Tongue (tissue), 2 donors: ENCODE data around the gene GNAI1. TPM values are rescaled to one million over a fixed set of nuclear protein-coding genes. Genes with fewer than 3 reads are reported as not detected.
"Not testable (repeated sequence)": the region's sequence is repeated elsewhere in the genome, so short reads cannot be mapped to it uniquely, and the experiment has no call there.

Experiments used
- DNase-seq: peaks from one replicate; pipeline ENCODE4 v3.0.0-alpha.2; 2015
- total RNA-seq: library from RNA; depleted of rRNA; stranded (reverse); fragments of >200 nt; gene quantifications from one replicate; pipeline ENCODE4 v1.2.3, GENCODE V29; 2014

The GNAI1 gene
- total RNA-seq, 1 donor from 2014 or later, result 49.6 TPM

DNA sequence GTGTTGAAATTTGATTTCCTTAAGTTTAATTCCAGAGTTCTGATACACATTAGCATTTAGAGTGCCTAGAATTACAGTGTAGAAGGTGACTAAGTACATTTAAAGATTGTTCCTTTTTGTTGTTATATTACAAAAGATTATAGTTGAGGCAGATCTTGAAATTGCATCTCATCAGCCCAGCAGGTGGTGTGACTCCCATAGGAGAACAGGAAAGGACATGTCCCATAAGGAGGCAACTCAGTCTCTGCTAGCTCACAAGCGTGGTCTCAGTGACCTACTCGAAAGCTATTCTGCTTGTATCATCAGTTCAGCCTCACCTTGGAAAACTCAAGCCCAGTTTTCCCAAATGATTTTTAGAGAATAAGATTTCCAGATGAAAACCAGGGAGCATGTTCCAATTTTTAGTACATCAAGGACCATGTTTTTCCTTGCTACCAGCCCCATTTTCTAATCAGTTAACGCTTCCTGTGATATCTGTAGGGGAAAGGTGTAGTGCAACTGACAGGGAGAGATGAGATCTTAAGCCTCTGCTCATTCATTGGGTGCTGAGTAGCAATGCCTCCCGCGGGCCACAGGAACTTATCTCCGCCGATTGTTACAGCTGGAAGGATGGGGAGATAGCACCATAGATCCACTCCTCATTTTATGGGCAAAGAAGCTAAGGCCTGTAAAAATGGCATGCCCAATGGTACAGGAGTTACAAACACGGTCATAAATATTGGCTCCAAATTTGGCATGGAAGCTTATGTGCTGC, 1.1 kb upstream of the GNAI1 start:
- DNase-seq, result peak; percentile 31

DNA sequence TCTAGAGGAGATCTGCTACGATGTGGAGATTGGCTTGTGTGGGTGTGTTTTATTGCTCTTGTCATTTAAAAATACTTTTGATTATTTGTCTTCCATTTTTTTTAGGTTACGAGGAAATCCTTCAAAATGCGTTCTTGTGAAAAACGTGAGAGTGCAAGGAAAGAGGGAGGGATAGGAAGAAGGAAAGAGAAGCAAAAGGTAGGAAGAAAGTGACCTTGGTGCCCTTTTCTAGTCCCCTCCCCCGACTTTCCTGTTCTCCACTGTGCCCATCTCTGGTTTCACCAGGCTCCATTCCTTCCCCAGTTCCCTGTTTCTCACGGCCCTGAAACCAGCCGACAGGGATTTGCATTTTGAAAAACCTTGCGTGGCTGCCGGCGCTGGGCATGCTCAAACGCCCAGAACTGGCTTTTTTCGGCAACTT, 506 bp upstream of the GNAI1 start:
- no peak for DNase-seq

DNA sequence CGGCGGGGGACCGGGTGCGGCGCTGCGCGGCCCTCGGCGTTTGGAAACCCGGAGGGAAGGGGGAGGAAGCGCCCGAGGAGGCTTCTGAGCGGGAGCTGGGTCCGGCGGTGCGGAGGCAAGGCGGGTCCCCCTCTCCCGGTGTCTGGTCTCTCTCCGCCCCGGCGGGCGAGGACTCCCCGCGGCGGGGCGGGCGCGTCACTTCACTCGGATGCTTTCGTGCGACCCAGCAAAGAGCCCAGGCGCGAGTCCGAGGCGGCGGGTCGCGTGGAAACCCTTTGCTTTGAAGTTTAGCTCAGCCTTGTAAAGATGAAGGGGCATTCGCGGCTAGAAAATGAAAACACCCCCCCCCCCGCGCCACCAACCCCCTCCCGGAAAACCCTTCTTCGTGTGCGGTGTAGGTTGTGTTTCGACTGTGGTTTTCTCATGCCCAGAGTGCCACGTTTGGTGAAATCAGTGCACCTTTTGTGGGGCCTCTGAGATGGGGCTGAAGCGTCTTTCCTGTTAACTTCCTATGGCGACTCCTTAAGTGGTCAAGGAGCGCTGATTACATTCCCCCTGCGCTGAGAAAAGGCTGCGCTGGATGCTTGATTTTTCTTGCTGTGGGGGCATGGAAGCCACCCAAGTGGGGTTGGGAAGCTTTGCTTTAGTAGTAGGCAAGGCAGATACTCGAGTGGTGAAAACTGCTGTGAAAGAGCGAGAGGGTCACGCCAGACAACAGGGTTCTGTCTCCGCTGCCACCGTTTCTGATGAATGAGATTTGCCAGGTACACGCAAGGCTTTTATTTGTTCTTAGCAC, 876 bp downstream of the GNAI1 start:
- DNase-seq, result peak; percentile 59

DNA sequence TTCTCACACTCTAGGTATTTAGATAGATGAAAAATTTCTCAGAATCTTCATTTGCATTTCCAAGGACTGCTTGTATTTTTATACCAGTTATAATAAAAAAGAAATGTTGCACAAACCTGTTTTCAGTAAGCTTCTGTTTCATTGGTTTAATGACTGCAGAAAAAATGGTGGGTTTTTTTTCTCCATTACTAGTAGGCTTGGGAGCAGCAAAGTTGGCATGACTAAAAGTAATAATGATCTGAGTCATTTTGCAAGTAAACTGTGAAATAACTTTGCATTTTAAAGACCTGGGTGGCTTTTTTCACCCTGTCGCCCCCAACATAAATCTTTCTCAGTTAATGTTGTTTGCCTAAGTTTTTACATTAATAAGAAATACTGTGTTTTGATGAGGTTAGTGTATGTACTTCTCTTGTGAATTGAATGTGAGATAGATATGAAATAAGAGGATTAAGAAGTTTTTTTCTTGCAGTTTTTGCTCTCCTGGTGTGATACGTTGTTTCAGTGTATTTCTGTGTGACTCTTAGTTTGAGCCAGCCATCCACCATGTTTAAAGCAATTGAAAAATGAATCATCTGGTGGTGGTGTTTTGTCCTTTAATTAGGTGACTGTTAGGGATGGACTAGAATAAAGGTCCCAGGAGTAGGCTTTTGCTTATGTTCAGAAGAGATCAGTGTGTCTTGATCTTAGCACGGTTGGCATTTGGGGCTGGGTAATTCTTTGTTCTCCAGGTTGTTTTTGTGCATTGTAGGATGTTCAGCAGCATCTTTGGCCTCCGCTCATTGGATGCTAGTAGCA, 1.8 kb downstream of the GNAI1 start:
- peak; percentile 28 for DNase-seq

DNA sequence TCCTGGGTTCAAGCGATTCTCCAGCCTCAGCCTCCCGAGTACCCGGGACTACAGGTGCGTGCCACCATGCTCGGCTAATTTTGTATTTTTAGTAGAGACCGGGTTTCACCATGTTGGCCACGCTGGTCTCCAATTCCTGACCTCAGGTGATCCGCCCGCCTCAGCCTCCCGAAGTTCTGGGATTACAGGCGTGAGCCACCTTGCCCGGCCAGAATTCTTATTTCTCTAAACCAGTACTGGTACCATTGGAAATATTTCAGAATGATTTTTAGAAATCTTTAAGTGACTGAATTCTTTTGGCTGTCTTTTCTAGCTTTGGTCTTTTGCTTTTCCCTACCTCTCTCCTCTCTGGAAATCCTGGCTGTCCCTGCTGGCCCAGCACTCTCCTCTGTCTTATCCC, 2.8 kb downstream of the GNAI1 start:
- DNase-seq, result no peak

DNA sequence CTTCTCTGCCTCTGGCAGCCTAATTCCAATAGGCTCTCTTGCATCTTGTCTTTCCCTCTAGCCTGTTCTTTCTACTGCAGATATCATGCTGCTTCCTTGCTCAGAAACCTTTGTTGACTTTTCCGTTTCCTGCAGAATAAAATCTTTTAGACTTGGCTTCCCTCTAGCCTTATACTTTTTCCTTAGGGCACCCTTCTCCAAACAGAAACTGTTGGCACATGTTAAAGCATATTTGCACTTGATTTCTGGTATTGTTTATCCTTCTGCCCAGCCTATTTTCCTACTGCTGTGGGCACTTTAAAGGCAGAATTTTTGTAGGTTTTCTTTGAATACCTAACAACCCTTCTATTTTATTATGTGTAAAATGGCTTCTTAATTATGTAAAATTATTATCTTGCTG, 4.6 kb downstream of the GNAI1 start:
- DNase-seq, result no peak

DNA sequence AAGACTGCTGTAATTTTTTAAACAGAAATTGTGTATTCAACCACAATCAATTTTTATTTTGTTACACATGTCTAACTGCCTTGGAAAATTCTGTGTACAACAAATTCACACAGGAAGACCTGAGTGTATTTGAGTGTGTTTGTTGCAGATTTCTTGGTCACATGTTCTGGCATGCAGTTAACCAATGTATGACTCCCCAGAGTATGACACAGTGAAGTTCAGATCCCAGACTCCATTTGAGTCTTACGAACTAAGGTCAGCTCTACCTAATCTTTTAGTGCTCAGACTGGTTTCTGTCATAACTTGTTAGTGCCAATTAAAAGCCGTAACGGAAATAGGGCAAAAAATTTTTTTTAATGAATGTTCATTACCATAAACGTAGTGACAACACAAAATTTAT, 5.8 kb downstream of the GNAI1 start:
- no peak for DNase-seq

DNA sequence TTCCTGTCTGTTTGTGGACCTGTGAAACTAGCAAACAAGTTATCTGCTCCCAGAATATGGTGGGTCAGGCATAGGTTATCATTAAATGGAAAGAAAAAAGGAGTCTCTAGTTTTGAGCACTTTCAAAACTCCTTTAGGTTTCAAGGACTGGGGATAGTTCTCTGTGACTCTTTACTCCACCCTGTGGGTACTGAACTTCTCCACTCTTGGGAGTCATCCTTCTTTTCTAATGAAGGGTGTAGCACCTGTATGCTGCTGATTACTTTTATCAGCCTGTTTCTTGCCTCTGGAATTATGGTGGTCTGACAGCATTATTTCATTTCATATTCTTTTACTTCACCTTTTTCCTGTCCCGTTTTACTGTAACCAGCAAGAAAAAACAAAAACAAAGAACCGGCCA, 6.7 kb downstream of the GNAI1 start:
- no peak for DNase-seq

DNA sequence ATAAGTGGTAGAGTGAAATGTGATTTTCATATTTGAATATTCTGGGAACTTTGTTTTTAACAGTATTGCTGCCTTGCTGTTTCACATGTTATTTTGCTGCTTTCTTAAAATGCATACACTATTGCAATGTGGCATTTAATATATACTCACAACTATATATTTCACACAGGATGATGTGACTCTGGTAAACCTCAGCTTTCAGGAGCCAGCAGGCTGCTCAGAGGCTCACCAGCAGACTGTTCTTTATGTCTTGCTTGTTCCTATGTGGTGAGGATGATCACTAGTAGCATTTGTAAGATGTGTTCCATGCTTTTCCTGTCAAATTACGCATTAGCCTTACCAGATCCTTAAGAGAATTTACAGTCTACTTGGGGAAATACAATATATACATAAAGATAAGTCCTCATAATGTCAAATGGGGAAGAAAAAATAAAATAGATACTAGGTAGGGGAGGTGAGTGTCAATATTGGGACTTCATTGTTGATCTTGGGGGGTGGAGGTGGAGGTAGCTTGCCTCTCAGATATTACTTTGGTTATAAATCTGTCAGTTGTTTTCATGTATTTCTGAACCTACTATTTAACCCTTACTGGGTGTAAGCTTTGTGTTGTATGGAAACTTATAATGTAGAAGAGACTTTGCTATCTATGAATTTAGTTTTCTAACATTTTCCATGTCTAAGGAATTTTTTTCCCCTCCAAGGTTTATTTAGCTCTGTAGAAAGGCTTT, 8.4 kb downstream of the GNAI1 start:
- no peak for DNase-seq

DNA sequence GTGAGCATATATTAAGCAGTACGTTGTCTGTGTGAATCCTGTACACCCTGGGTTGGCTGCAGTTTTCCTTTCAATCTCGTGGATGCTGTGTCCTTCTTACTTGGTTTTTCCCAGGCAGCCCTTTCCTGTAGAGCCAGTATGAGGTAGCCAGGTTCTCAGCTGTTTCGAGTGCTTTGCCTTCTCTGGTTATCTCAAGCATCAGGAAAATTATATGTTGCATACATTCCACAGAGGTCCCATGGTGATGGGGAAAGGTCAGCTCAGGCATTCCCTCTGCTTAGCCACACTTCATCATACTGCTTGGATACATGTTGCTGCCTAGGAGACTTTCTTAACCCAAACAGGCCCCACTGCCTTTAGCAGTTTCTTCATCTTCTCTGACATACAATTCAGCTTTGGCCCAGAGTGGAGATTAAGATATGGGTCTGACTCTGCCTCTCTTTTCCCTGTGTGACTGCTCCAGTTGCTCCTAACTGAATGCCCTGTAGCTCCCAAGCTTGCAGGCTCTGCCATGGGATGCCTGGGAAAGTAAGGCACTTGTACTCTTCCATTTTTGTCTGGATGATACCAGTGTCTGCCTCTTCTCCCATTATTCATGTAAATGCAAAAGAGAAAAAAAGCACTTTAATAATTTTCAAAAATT, 11.3 kb downstream of the GNAI1 start:
- DNase-seq, result no peak

DNA sequence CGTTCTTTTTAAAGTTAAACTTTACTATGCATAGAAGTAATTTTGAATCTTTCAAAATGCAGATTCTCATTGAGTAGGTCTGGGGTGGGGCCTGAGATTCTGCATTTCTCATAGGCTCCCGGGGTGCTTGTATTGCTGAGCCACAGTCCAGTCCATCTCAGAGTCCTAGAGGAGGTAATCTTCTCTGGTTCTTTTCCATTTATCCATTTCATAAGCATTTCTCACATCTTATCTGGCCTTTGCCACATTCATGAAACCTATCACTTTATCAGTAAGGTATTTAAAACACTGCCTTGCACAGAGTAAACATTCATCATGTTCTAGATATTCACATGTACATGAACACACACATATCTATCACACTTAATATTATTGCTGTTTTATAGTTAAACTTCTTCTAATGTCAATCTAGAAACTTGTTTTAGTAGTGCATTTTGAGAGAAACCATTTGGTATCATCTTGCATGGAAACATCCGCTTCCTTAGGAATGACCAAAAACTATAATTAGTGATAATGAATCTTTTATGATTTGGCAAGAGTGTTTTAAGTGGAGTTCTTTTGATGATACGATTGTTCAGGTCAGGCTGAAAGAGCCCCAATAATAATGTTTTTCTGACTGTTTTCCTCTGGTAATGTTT, 12.0 kb downstream of the GNAI1 start:
- DNase-seq, result no peak

DNA sequence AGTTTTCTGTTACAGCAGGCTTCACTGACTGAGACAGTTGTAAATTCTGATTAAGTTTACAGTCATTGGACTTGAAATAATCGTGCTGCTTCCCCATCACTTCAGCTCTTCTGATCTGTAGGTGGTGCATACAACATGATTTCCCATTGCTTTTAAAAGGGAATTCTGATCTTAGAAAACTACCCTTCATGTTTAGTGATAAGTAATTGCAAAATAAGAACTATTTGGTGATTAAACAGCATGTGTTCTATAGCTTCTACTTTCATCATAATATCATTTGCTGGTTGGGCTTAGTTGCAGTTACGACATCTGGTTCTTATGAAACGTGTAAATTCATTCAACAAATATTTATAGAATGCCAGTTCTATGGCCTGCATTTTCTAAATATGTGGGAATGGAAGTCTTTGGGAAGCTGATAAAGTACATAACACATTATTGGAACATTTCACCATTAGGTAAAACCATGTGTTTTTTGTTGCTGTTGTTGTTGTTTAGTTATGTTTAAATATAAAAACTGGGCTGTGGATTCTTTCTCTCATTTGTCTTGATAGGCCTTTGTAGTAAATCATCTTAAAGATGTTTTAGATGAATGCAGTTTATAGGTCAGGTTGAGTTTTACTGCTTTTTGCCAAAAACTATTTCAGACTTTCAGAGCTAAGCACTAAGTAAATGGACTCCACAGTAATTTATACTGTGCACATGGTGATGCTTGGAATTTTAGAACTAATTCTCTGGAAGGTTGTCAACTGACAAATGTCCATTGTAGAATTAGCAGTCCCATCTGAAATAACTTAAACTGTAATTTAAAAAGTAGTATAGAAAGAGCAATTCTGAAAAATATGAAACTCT, 13.1 kb downstream of the GNAI1 start:
- peak; percentile 51 for DNase-seq

DNA sequence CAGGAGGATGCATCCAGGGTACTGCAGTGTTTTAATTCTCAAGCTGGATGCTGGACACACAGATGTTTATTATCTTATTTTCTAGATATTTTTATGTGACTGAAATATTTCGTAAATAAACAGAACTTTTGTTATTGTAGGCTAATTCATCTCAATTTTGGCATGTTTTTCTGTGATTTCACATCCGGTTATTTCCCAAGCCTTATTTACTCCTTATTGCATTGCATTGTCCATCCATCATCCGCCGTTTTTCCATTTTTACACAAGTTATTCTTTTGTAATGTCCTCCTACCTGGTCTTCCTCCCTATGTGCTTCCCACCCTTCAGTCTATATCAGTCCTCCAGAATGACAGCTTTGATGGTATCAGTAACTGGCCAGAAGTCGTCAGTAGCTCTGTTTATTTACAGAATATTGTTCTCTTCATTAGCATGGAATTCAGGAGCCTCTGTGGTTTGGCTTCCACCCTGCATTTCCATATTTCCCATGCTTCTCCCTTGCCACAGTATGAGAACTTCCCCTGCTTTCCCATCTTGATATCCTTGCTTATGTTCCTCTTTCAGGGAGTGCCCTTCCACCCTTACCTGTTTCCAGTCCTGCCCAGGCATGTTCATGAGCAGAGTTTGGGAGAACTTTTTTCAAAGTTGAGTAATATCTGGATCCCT, 16.1 kb downstream of the GNAI1 start:
- DNase-seq, result no peak

DNA sequence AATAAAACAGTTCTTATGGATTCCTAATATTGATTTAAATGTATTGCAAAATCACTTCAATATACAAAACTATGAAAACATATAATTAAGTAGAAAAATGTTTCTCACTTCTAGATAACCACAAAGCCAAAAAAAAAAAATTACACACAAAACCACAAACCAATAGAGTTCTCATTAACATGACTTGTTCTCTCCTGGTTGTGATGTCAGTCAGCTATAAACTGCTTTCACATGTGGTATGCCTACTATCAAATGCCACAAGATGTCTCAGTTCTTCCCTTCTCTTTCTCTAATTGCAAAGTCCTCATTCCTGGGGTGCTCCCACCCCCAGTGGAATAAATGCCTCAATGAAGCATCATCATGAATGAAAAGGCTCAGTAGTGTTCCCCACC, 16.6 kb downstream of the GNAI1 start:
- no peak for DNase-seq

DNA sequence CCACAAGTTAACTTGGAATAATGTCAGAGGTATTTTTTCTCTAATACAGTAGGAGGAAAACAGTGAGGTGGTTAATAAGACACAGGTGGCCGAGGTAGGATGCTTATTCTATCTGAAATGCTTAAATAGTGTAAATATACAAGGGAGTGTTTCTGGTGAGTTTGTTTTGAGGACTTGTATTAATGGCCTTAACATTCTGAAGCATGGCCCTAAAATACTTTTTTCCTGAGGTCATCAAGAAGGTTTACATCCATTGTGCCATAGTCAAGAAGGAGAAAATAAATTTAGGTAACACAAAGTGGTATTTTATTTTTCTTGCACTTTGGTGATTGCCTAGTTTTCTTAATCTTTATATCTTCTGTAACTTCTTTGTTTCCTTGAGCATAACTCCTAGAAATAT, 18.8 kb downstream of the GNAI1 start:
- DNase-seq, result no peak

DNA sequence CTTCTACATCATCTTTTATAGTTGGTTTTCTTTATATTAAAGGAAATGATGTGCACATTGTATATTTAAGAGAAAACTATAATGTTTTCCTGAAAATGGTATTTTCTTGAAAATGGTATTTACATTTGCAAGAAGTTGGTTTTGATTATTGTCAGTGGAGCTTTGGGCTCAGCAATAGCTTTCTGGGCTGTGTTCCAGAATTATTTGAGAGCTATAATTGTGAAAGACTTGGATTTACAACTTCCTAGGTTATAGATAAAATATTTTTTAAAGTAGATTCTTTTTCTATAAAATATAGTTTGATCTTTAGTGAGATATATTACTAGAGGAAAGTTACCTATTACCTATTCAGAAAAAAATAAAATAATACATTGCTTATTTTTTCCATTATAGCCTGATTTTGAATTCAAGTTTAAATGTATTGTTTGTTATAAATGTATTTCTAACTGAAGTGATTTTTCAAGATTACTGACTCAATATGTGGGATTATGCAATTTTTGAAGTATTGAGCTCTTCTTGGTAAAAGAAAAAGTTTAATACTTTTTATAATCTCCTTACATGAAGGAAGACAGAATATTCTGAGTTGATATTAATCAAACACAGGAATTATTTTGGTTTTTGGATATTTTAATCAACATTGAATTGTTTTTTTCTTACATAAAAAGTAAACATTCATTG, 20.2 kb downstream of the GNAI1 start:
- DNase-seq, result no peak

DNA sequence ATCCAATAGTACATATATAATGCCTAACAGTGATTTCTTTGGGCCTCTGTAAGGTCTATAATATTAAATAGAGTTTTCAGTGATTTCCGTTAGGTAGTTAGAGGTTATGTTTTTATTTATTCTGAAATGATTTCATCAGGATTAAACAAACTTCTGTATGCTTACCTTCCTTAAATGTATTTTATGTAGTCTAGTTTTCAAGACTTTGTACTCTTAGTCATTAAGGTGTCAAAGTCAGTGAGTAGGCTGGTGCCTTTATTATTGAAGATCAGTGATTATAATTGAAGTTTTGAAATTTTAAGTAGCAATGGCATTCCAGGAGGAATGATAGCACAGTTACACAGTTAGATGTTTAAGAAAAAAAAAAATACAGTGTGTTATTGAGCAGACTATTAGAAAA, 20.7 kb downstream of the GNAI1 start:
- DNase-seq, result no peak

DNA sequence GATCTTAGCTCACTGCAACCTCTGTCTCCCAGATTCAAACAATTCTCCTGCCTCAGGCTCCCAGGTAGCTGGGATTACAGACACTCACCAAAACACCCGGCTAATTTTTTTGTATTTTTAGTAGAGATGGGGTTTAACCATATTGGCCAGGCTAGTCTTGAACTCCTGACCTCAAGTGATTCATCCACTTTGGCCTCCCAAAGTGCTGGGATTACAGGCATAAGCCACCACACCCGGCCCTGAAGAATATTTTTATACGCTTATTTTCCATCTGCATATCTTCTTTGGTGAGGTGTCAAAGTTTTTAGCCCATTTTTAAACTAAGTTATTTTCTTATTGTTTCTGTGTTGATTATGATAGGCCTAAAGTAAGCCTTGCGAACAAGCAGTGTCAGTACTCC, 23.1 kb downstream of the GNAI1 start:
- DNase-seq, result not testable (repeated sequence)

DNA sequence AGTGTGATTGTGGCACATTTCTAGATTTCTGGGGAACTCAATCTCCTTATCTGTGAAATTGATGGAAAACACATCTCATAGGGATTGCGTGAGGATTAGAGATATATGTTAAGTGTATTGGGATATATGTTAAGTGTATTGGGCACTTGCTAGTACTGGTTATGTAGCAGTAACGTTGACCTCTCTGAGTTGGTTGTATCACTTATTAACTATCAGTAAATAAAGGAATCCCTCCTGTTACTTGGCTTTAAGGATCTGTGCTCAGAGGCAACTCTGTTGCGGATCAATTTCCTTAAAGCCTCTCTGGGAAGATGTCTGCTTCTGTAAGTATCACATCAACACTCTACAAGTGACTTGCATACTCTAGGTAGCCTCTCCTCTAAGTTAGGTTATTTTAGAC, 25.2 kb downstream of the GNAI1 start:
- DNase-seq, result no peak
